NCI-H187 treated with DMSO at 0.1 percent for 48 hours (cell line): ENCODE results near the gene NT5E.
"Not testable (repeated sequence)": the region's sequence is repeated elsewhere in the genome, so short reads cannot be mapped to it uniquely, and the experiment has no call there.

ENCODE experiments used
- DNase-seq: peaks from one replicate; lab custom pipeline; 2025; lab: John Stamatoyannopoulos, UW

Gene NT5E

GRCh38 chr6:85449818-85450759, at the start of gene NT5E:
Gene NT5E, plus strand, starts transcription at chr6:85450083. Its CDS starts 57 bp downstream, at chr6:85450140.
- no peak for DNase-seq

- no peak for DNase-seq
These were observed 49.6 kb upstream of the NT5E start for GRCh38 chr6:85400331-85400730.

- DNase-seq: no peak
These were observed 48.5 kb upstream of the NT5E start for GRCh38 chr6:85401186-85402021.

- no peak for DNase-seq
These were observed 47.8 kb upstream of the NT5E start for GRCh38 chr6:85402071-85402470.

- DNase-seq: no peak
These were observed 47.0 kb upstream of the NT5E start for GRCh38 chr6:85402922-85403321.

GRCh38 chr6:85403331-85404015, 46.4 kb upstream of the NT5E start:
- no peak for DNase-seq

- DNase-seq: not testable (repeated sequence)
These were observed 45.8 kb upstream of the NT5E start for GRCh38 chr6:85404016-85404563.

- DNase-seq: no peak
These were observed 45.2 kb upstream of the NT5E start for GRCh38 chr6:85404564-85405174.

- DNase-seq: no peak
These were observed 44.6 kb upstream of the NT5E start for GRCh38 chr6:85405175-85405852.

- no peak for DNase-seq
These were observed 44.1 kb upstream of the NT5E start for GRCh38 chr6:85405853-85406198.

GRCh38 chr6:85406641-85407075, 43.2 kb upstream of the NT5E start:
- no peak for DNase-seq

- DNase-seq: no peak
These were observed 41.8 kb upstream of the NT5E start for GRCh38 chr6:85408039-85408438.

GRCh38 chr6:85412911-85413430, 36.9 kb upstream of the NT5E start:
- no peak for DNase-seq

- no peak for DNase-seq
These were observed 33.8 kb upstream of the NT5E start for GRCh38 chr6:85416049-85416448.

GRCh38 chr6:85416766-85417165, 33.1 kb upstream of the NT5E start:
- DNase-seq: no peak

GRCh38 chr6:85417336-85417735, 32.5 kb upstream of the NT5E start:
- DNase-seq: no peak

- DNase-seq: no peak
These were observed 31.8 kb upstream of the NT5E start for GRCh38 chr6:85418059-85418458.

- DNase-seq: no peak
These were observed 30.7 kb upstream of the NT5E start for GRCh38 chr6:85419046-85419759.

- no peak for DNase-seq
These were observed 29.3 kb upstream of the NT5E start for GRCh38 chr6:85420551-85420950.

GRCh38 chr6:85421181-85421580, 28.7 kb upstream of the NT5E start:
- no peak for DNase-seq
